Mucosa of rectum (tissue), 2 donors: ENCODE measurements around the gene DPP10.

Experiments
- H3K27ac ChIP-seq, 2 donors: one replicate each; pipeline ENCODE4 v1.7.0; 2013; ENCODE audit warnings: inconsistent platforms in 2 of 2, low read depth in 2 of 2, low read length in 2 of 2
- H3K27me3 ChIP-seq, 2 donors: one replicate each; pipeline ENCODE4 v1.7.0; 2013; ENCODE audit warnings: low read length in 2 of 2; ENCODE audit not compliant: control insufficient read depth in 2 of 2, insufficient read depth in 2 of 2
- H3K36me3 ChIP-seq, 2 donors: one replicate each; pipeline ENCODE4 v1.7.0; 2013; ENCODE audit warnings: low read length in 2 of 2; ENCODE audit not compliant: control insufficient read depth in 2 of 2, insufficient read depth in 2 of 2
- H3K4me1 ChIP-seq, 2 donors: one replicate each; pipeline ENCODE4 v1.7.0; 2013; ENCODE audit warnings: low read length in 2 of 2, mild to moderate bottlenecking in 1 of 2; ENCODE audit not compliant: control insufficient read depth in 2 of 2, insufficient read depth in 2 of 2
- H3K4me3 ChIP-seq, 2 donors: one replicate each; pipeline ENCODE4 v1.7.0; 2013; ENCODE audit warnings: low read length in 2 of 2
- H3K9ac ChIP-seq, 2 donors: one replicate each; pipeline ENCODE4 v1.7.0; 2013; ENCODE audit warnings: low read length in 2 of 2, low read depth in 1 of 2, mild to moderate bottlenecking in 1 of 2
- H3K9me3 ChIP-seq, 2 donors: one replicate each; pipeline ENCODE4 v1.7.0; 2013; ENCODE audit warnings: low read length in 2 of 2; ENCODE audit not compliant: control insufficient read depth in 2 of 2
- donor health status: healthy.
- donor health status: Normal muscosa, but diverticular disease.

DPP10 gene

GRCh38 chr2:115168457-115168856, 726.0 kb downstream of the DPP10 start:
- Histone ChIP-seq H3K27me3 (no peaks in the 10 kb centered on the region), H3K27ac (no peak overlapping the region), H3K4me3 (no peak overlapping the region), H3K9ac (no peak overlapping the region), H3K9me3 (no peaks in the 10 kb centered on the region), H3K36me3 (no peaks in the 10 kb centered on the region), H3K4me1 (no peaks in the 10 kb centered on the region)

- H3K4me1 ChIP-seq, result no peaks in the 10 kb centered on the region
- H3K36me3 ChIP-seq, result no peaks in the 10 kb centered on the region
- H3K9ac ChIP-seq, result no peak overlapping the region
- H3K27ac ChIP-seq, result no peak overlapping the region
- H3K9me3 ChIP-seq, result no peaks in the 10 kb centered on the region
- no peaks in the 10 kb centered on the region for H3K27me3 ChIP-seq
- no peak overlapping the region for H3K4me3 ChIP-seq
These were observed 727.4 kb downstream of the DPP10 start for GRCh38 chr2:115169814-115170213.

GRCh38 chr2:115171751-115172150, 729.3 kb downstream of the DPP10 start:
- H3K4me1 ChIP-seq, result no peaks in the 10 kb centered on the region
- no peaks in the 10 kb centered on the region for H3K9me3 ChIP-seq
- no peak overlapping the region for H3K9ac ChIP-seq
- H3K36me3 ChIP-seq, result no peaks in the 10 kb centered on the region
- no peaks in the 10 kb centered on the region for H3K27me3 ChIP-seq
- no peak overlapping the region for H3K4me3 ChIP-seq
- no peak overlapping the region for H3K27ac ChIP-seq

- no peak overlapping the region for H3K9ac ChIP-seq
- H3K4me3 ChIP-seq, result no peak overlapping the region
- H3K27me3 ChIP-seq, result no peaks in the 10 kb centered on the region
- H3K4me1 ChIP-seq, result no peaks in the 10 kb centered on the region
- H3K36me3 ChIP-seq, result no peaks in the 10 kb centered on the region
- no peaks in the 10 kb centered on the region for H3K9me3 ChIP-seq
- no peak overlapping the region for H3K27ac ChIP-seq
These were observed 732.2 kb downstream of the DPP10 start for GRCh38 chr2:115174651-115175050.

- H3K4me3 ChIP-seq, result no peak overlapping the region
- no peak overlapping the region for H3K9ac ChIP-seq
- H3K4me1 ChIP-seq, result no peaks in the 10 kb centered on the region
- no peaks in the 10 kb centered on the region for H3K36me3 ChIP-seq
- no peak overlapping the region for H3K27ac ChIP-seq
- H3K9me3 ChIP-seq, result no peaks in the 10 kb centered on the region
- H3K27me3 ChIP-seq, result no peaks in the 10 kb centered on the region
These were observed 740.7 kb downstream of the DPP10 start for GRCh38 chr2:115183144-115183543.

- Histone ChIP-seq H3K9ac (no peak overlapping the region), H3K36me3 (no peaks in the 10 kb centered on the region), H3K27ac (no peak overlapping the region), H3K4me1 (no peaks in the 10 kb centered on the region), H3K4me3 (no peak overlapping the region), H3K9me3 (no peaks in the 10 kb centered on the region), H3K27me3 (no peaks in the 10 kb centered on the region)
These were observed 748.0 kb downstream of the DPP10 start for GRCh38 chr2:115190459-115190858.

GRCh38 chr2:115194623-115195022, 752.2 kb downstream of the DPP10 start:
- no peaks in the 10 kb centered on the region for H3K36me3 ChIP-seq
- H3K4me1 ChIP-seq, result no peaks in the 10 kb centered on the region
- no peak overlapping the region for H3K4me3 ChIP-seq
- H3K27me3 ChIP-seq, result no peaks in the 10 kb centered on the region
- H3K9ac ChIP-seq, result no peak overlapping the region
- no peaks in the 10 kb centered on the region for H3K9me3 ChIP-seq
- no peak overlapping the region for H3K27ac ChIP-seq

GRCh38 chr2:115196587-115196986, 754.1 kb downstream of the DPP10 start:
- Histone ChIP-seq H3K9me3 (no peaks in the 10 kb centered on the region), H3K27ac (no peak overlapping the region), H3K4me3 (no peak overlapping the region), H3K27me3 (no peaks in the 10 kb centered on the region), H3K9ac (no peak overlapping the region), H3K36me3 (no peaks in the 10 kb centered on the region), H3K4me1 (no peaks in the 10 kb centered on the region)

GRCh38 chr2:115199966-115200365, 757.5 kb downstream of the DPP10 start:
- H3K27ac ChIP-seq, result no peak overlapping the region
- no peaks in the 10 kb centered on the region for H3K4me1 ChIP-seq
- no peaks in the 10 kb centered on the region for H3K9me3 ChIP-seq
- H3K36me3 ChIP-seq, result no peaks in the 10 kb centered on the region
- H3K9ac ChIP-seq, result no peak overlapping the region
- H3K4me3 ChIP-seq, result no peak overlapping the region
- no peaks in the 10 kb centered on the region for H3K27me3 ChIP-seq

GRCh38 chr2:115201386-115201785, 758.9 kb downstream of the DPP10 start:
- Histone ChIP-seq H3K4me1 (no peaks in the 10 kb centered on the region), H3K9ac (no peak overlapping the region), H3K27ac (no peak overlapping the region), H3K36me3 (no peaks in the 10 kb centered on the region), H3K4me3 (no peak overlapping the region), H3K27me3 (no peaks in the 10 kb centered on the region), H3K9me3 (no peaks in the 10 kb centered on the region)

GRCh38 chr2:115208493-115209164, 766.2 kb downstream of the DPP10 start:
- H3K9me3 ChIP-seq, result no peaks in the 10 kb centered on the region
- no peaks in the 10 kb centered on the region for H3K36me3 ChIP-seq
- no peaks in the 10 kb centered on the region for H3K4me1 ChIP-seq
- no peaks in the 10 kb centered on the region for H3K27me3 ChIP-seq
- H3K4me3 ChIP-seq, result no peak overlapping the region
- no peak overlapping the region for H3K27ac ChIP-seq
- no peak overlapping the region for H3K9ac ChIP-seq
